Right ventricle myocardium inferior (tissue), 1 donor: Measurements from ENCODE around the gene JAZF1. TPM values are rescaled to one million over a fixed set of nuclear protein-coding genes. Genes with fewer than 3 reads are reported as not detected.

ENCODE experiments used
- ATAC-seq: fragments of 200-7000 bp; cut with Tn5 transposase; one replicate; pipeline ENCODE4 v1.9.1; 2020; ENCODE audit warnings: mild to moderate bottlenecking, moderate library complexity
- DNase-seq: peaks from one replicate; pipeline ENCODE4 v3.0.0; 2021; ENCODE audit errors: missing footprints
- intact Hi-C: fragments of 100-400 bp; cut with DNase I; formaldehyde crosslinking; loops from one replicate; pipeline ENCODE4 v1.11.0; 2022
- long read RNA-seq: library from polyadenylated mRNA; unstranded; transcript quantifications from one replicate; pipeline ENCODE4 v2.0.0, GENCODE V29; 2021
- total RNA-seq: library from RNA; stranded (reverse); fragmentation: NEBNext Ultra II Directional; extraction: Animal tissue kit (Norgen Biotek cat#: 25700); gene quantifications from one replicate; pipeline ENCODE4 v1.2.1, GENCODE V29; 2021
- donor health status: DM: no; HTN: yes; CAD: no; lungs with severe emphysema.

The JAZF1 gene
- total RNA-seq = 25.6 TPM
- long read RNA-seq, transcript JAZF1-201 (5 exons, 3,125 nt) = major isoform, 9 of 13 reads
- long read RNA-seq, partial matches to known transcripts = 1 of 13 reads
- long read RNA-seq, other reads (novel, unspliced or antisense) = 2 of 13 reads

- intact Hi-C loops = loop anchor here (5.0 kb wide), 1 partner anchor 92 kb away; no protein-coding TSS in a partner anchor
- DNase-seq (peak; percentile 83), ATAC-seq (peak; percentile 58)
Measured at GRCh38 chr7:28180364-28181147, at the start of gene JAZF1. Gene JAZF1 (minus strand): TSS chr7:28180795.

GRCh38 chr7:28230261-28230660 is 49.7 kb upstream of the JAZF1 start:
- ATAC-seq (no peak), DNase-seq (no peak)
- intact Hi-C loops = no loop called here

- intact Hi-C loops = no loop called here
Measured at GRCh38 chr7:28228396-28228795, 47.8 kb upstream of the JAZF1 start.

GRCh38 chr7:28226003-28226402 is 45.4 kb upstream of the JAZF1 start:
- DNase-seq (no peak), ATAC-seq (no peak)
- intact Hi-C loops = no loop called here

More at GRCh38 chr7:28228396-28228795, 47.8 kb upstream of the JAZF1 start:
- ATAC-seq (no peak), DNase-seq (no peak)

DNA sequence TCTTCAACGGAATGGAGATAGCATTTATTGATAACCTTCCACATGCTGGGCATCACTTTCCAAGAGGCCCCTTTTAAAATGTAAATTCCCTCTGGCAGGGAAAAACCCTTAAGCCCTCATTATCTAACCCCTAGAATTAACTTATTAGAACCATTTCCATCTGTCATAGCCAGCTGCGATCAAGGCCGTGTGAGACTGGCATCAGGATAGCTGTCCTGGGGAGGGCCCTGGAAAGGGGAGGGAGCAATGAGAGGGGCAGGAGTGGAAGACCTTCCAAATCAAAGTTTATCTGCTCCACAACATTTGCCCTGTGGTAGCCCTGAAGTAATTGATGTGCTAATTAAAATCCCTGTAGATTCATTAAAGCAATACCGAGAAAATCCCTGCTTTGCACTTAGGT is 45.0 kb upstream of the JAZF1 start:
- ATAC-seq (no peak), DNase-seq (no peak)
- intact Hi-C loops = no loop called here

DNA sequence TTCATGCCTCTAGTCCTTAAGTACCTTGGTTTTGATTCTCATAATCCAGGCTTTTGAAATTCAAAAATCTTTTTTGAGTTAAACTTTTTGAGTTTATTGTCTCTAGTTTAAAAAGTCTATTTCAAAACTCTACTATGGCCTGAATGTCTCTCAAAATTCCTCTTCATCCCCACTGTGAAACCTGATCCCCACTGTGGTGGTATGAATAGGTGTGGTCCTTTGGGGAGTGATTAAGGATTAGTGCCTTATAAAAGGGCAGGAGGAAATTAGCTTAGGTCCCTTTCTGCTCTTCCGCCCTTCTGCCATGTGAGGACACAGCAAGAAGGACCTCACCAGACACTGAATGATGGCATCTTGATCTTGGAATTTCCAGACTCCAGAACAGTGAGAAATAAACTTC is 44.1 kb upstream of the JAZF1 start:
- intact Hi-C loops = no loop called here
- ATAC-seq (no peak), DNase-seq (no peak)

DNA sequence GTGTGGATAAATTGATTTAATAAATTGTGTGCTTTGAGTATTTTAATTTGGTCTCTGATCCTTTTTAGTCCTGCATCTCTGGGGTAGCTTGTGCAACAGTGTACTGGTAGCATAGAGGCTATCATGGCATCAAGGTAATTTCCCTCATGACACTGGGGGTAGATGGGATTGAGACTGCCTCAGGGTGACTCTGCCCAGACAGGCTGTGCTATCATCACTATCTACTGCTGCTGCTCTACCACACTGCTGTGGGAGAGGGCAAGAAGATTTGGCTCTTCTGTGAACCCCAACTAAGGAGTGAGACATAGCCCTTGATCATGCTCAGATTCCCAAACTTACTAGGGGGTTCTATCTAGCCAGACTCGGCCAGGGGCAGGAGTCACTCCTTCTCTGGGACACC is 43.6 kb upstream of the JAZF1 start:
- no peak for ATAC-seq
- intact Hi-C loops = no loop called here
- DNase-seq = no peak

GRCh38 chr7:28222636-28223035 is 42.0 kb upstream of the JAZF1 start:
- ATAC-seq (no peak), DNase-seq (no peak)
- intact Hi-C loops = no loop called here

GRCh38 chr7:28219793-28220192 is 39.2 kb upstream of the JAZF1 start:
- intact Hi-C loops = no loop called here
- no peak for DNase-seq
- no peak for ATAC-seq

DNA sequence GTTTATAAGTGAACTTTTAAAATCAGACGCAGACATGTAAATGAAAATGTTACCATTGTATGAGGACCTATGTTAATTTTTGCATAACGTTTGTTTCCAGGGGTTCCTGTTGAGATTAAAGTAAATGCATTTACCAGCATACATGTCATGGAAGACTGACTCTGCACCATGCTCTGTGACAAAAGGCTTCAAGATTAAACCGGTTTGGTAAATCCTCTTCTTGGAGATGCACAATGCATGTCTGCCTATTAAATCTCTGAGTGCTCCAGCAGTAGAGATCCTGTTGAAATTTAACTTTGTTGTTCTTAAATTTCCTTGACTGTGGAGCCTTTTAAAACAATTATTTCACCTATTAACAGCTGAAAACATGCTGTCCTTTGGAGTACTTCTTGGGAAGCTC is 36.5 kb upstream of the JAZF1 start:
- DNase-seq (no peak), ATAC-seq (no peak)
- intact Hi-C loops = no loop called here

DNA sequence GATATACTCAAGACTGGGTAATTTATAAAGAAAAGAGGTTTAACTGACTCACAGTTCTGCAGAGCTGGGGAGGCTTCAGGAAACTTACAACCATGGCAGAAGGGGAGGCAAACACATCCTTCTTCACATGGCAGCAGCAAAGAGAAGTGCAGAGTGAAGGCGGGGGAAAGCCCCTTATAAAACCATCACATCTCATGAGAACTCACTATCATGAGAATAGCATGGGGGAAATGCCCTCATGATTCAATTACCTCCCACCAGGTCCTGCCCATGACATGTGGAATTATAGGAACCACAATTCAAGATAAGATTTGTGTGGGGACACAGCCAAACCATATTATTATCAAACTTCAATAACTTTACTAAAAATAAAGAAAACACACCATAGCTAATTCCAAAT is 30.4 kb upstream of the JAZF1 start:
- ATAC-seq (no peak), DNase-seq (no peak)
- intact Hi-C loops = no loop called here

DNA sequence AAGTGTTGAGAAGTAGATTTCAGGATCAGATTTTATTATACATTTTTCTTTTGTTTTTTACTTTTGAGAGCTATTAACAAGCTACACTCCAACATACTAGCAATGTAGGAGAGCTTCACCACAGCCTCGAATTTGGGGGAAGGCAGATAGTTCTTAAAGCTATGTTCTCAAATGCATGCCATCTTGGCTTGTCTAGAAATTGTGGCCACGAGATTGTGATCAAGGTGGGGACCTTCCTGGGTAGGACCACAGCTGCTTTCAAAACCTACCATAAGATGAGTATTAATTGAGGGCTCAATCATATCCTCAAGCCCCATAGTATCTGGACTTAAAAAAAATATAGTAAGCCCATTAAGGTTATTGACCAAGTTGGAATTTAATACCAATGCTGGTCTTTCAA is 27.9 kb upstream of the JAZF1 start:
- no peak for DNase-seq
- ATAC-seq = no peak
- intact Hi-C loops = no loop called here

GRCh38 chr7:28207486-28208158 is 27.0 kb upstream of the JAZF1 start:
- intact Hi-C loops = no loop called here
- DNase-seq = no peak
- no peak for ATAC-seq

GRCh38 chr7:28205506-28205905 is 24.9 kb upstream of the JAZF1 start:
- ATAC-seq = no peak
- DNase-seq = no peak
- intact Hi-C loops = no loop called here

DNA sequence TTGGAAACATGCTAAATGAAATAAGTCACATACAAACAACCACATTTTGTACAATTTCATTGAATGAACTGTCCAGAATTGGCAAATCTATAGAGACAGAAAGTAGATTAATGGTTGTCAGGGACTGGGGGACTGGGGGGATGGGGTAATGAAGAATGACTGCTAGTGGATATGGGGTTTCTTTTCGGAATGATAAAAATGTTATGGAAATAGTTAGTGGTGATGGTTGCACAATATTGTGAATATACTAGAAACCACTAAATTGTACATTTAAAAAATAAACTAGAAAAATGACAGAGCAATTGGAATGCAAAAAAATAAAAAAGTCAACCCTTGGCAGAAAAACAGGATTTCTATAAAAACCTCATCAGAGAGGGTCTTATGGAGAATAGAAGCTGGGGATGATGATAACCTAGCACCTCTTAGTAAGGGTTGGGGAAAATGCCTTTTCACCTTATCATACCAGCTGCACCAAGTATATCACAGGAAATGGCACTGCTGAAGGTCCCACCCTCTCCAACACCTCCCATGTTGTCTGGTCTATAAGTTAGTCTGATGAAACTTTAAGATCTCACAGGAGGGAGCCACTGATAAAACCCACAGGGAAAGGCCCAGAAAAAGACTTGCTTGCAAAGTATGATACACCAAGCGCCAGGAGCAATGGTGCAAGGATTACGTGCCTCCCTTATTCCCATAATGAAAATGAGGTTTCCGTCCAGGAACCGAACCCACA is 23.1 kb upstream of the JAZF1 start:
- intact Hi-C loops = no loop called here
- DNase-seq = no peak
- ATAC-seq = no peak

DNA sequence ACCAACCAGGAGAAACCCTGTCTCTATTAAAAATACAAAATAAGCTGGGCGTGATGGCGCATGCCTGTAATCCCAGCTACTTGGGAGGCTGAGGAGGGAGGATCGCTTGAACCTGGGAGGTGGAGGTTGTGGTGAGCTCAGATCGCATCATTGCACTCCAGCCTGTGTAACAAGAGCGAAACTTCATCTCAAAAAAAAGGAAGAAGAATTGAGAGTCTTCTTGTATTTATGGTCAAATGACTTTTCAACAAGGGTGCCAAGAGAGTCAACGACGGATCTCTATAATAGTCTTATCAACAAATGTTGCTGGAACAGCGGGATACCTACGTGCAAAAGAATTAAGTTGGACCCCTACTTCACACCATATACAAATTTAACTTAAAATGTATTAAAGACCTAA is 21.6 kb upstream of the JAZF1 start:
- ATAC-seq (no peak), DNase-seq (no peak)
- intact Hi-C loops = no loop called here

GRCh38 chr7:28201131-28201530 is 20.5 kb upstream of the JAZF1 start:
- DNase-seq (no peak), ATAC-seq (no peak)
- intact Hi-C loops = no loop called here

GRCh38 chr7:28200598-28200997 is 20.0 kb upstream of the JAZF1 start:
- intact Hi-C loops = no loop called here
- ATAC-seq = peak; percentile 56
- DNase-seq = no peak

DNA sequence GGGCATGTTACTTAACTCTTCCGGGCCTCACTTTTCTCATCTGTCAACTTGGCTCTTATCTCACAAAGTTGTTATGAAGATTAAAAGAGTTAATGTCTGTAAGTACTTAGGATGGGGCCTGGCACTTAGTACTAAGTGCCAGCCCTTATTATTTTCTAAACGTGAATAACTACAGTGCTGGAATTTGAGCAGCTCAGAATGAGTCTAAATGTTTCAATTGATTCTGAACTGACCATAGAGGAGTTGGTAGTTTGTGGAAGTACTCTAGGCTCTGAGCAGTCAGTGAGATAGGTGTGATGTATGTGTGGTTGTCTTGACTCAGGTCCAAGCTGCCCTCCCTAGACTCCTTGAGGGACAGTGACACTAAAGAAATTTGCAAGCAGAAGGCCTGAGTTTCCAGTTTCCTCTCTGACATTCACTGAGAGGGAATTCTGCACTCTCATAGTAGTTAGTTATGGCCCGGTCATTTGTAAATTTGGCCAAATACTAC is 18.5 kb upstream of the JAZF1 start:
- no peak for ATAC-seq

More for the DNA sequence above, 18.5 kb upstream of the JAZF1 start:
- no peak for DNase-seq
- intact Hi-C loops = no loop called here
